ENCODE results near the gene GIMAP6. TPM values are rescaled to one million over a fixed set of nuclear protein-coding genes. Genes with fewer than 3 reads are reported as not detected.

GIMAP6 gene
- total and polyA plus RNA-seq, 2 of the 4 experiments (the other 2 are of a cell fraction): not detected

DNA sequence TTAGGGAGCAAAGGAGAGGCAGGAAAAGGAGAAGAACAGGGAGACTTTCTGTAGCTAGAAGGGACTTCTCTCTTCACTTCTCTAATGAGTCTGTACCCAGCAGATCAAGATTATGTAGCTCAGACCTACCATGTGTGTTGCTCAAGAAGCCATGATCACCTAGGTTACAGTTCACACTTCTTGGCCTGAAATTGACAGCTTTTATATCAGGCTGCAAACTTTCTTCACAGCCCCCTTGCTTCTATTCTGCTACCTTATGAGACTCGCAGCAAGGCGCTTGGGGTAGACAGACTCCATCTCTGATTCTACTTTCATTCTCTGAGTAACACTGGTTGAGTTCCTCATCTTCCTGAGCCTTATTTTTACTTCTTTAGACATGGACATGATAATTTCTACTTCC, 33.7 kb upstream of the GIMAP6 start:
- ATAC-seq (ENCODE audit: low read depth) (no peak), DNase-seq (no peak)
- dilution Hi-C loops (cut with HindIII; ENCODE audit: low sequenced_read_pairs, unreplicated experiment) (no loop called here), in situ Hi-C loops (cut with MboI; ENCODE audit: low sequenced_read_pairs) (no loop called here), intact Hi-C loops (cut with micrococcal nuclease) (no loop called here)
- TF ChIP-seq, protein P1, sequence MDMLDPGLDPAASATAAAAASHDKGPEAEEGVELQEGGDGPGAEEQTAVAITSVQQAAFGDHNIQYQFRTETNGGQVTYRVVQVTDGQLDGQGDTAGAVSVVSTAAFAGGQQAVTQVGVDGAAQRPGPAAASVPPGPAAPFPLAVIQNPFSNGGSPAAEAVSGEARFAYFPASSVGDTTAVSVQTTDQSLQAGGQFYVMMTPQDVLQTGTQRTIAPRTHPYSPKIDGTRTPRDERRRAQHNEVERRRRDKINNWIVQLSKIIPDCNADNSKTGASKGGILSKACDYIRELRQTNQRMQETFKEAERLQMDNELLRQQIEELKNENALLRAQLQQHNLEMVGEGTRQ (IDR thresholded peaks at IDR 0.05; ENCODE audit: low read depth, low read length): no peak
- TF ChIP-seq FOS (IDR thresholded peaks at IDR 0.05; ENCODE audit: low read depth, low read length) (no peak), RAD21 (IDR thresholded peaks at IDR 0.05; ENCODE audit: low read length) (no peak), RFX5 (IDR thresholded peaks at IDR 0.05; ENCODE audit: low read depth, low read length) (no peak), POLR2A (IDR thresholded peaks at IDR 0.05; ENCODE audit: low read depth, low read length) (no peak), MXI1 (IDR thresholded peaks at IDR 0.05; ENCODE audit: borderline replicate concordance, low read depth, low read length) (no peak), CHD1 (IDR thresholded peaks at IDR 0.05; ENCODE audit: low read depth, low read length) (no peak), CEBPB (IDR thresholded peaks at IDR 0.05; ENCODE audit: low read depth, low read length) (no peak), MAFK (IDR thresholded peaks at IDR 0.05; ENCODE audit: low read depth, low read length) (no peak), MAZ (IDR thresholded peaks at IDR 0.05; ENCODE audit: borderline replicate concordance, low read depth, low read length) (no peak), SMC3 (IDR thresholded peaks at IDR 0.05; ENCODE audit: low read depth, low read length) (no peak), RCOR1 (IDR thresholded peaks at IDR 0.05; ENCODE audit: insufficient replicate concordance, low read length) (no peak), NFE2L2 (IDR thresholded peaks at IDR 0.05; ENCODE audit: low read depth, low read length) (no peak), BHLHE40 (IDR thresholded peaks at IDR 0.05; ENCODE audit: low read depth, low read length) (no peak)
- TF ChIP-seq, protein P2, sequence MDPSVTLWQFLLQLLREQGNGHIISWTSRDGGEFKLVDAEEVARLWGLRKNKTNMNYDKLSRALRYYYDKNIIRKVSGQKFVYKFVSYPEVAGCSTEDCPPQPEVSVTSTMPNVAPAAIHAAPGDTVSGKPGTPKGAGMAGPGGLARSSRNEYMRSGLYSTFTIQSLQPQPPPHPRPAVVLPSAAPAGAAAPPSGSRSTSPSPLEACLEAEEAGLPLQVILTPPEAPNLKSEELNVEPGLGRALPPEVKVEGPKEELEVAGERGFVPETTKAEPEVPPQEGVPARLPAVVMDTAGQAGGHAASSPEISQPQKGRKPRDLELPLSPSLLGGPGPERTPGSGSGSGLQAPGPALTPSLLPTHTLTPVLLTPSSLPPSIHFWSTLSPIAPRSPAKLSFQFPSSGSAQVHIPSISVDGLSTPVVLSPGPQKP (IDR thresholded peaks at IDR 0.05; ENCODE audit: borderline replicate concordance, low read depth, low read length): no peak
- TF ChIP-seq, protein P3, sequence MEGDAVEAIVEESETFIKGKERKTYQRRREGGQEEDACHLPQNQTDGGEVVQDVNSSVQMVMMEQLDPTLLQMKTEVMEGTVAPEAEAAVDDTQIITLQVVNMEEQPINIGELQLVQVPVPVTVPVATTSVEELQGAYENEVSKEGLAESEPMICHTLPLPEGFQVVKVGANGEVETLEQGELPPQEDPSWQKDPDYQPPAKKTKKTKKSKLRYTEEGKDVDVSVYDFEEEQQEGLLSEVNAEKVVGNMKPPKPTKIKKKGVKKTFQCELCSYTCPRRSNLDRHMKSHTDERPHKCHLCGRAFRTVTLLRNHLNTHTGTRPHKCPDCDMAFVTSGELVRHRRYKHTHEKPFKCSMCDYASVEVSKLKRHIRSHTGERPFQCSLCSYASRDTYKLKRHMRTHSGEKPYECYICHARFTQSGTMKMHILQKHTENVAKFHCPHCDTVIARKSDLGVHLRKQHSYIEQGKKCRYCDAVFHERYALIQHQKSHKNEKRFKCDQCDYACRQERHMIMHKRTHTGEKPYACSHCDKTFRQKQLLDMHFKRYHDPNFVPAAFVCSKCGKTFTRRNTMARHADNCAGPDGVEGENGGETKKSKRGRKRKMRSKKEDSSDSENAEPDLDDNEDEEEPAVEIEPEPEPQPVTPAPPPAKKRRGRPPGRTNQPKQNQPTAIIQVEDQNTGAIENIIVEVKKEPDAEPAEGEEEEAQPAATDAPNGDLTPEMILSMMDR (conservative IDR thresholded peaks at IDR 0.05; ENCODE audit: low read depth, low read length): no peak
- no peaks in the 10 kb centered on the region for H3K27me3 ChIP-seq (ENCODE audit: control insufficient read depth, insufficient read depth, low read length)
- H3K9me1 ChIP-seq (ENCODE audit: insufficient read depth, low read length): no peaks in the 10 kb centered on the region
- H4K20me1 ChIP-seq (ENCODE audit: insufficient read depth, low read length): no peaks in the 10 kb centered on the region
- ChIA-PET CTCF (no interaction called here), POLR2A (ENCODE audit: unreplicated experiment) (no interaction called here)
- no peak overlapping the region for H3K4ac ChIP-seq (ENCODE audit: low read depth, low read length)
- H3K4me1 ChIP-seq (ENCODE audit: control insufficient read depth, insufficient read depth, low read length): no peaks in the 10 kb centered on the region
- H2BK120ac ChIP-seq (ENCODE audit: low read depth, low read length): no peak overlapping the region
- no peak overlapping the region for H2AK5ac ChIP-seq (ENCODE audit: low read depth, low read length)
- no peak overlapping the region for H3K9ac ChIP-seq (ENCODE audit: low read depth, low read length)
- no peak overlapping the region for H4K91ac ChIP-seq (ENCODE audit: insufficient read depth, low read depth, low read length)
- H3K56ac ChIP-seq (ENCODE audit: extremely low read depth, insufficient read depth, low read length): no peak overlapping the region
- H2AK9ac ChIP-seq (replicated peaks; ENCODE audit: low read depth, low read length, poor library complexity): no peak overlapping the region
- no TSS peak for BruUV-seq (replicated peaks)
- no peak overlapping the region for H2AFZ ChIP-seq (replicated peaks; ENCODE audit: low read length, poor library complexity)
- no peak overlapping the region for H2BK15ac ChIP-seq (ENCODE audit: low read depth, low read length)
- H3K27ac ChIP-seq (ENCODE audit: insufficient read depth, low read length): no peak overlapping the region
- no peak overlapping the region for H3K23ac ChIP-seq (ENCODE audit: low read depth, low read length)
- H3K79me1 ChIP-seq (ENCODE audit: low read depth in 1 of 2, low read length in 2 of 2): no peaks in the 10 kb centered on the region
- H2BK5ac ChIP-seq (ENCODE audit: low read depth, low read length, poor library complexity, severe bottlenecking): no peak overlapping the region
- no peak overlapping the region for H3K4me3 ChIP-seq (ENCODE audit: insufficient read depth, low read depth, low read length)
- H3K18ac ChIP-seq (ENCODE audit: low read depth, low read length): no peak overlapping the region
- no peak overlapping the region for H4K8ac ChIP-seq (ENCODE audit: low read depth in 2 of 2, low read length in 2 of 2)
- WGBS, 2 experiments (ENCODE audit: extremely low coverage in 2 of 2, insufficient read length in 1 of 2): no CpG with 5 or more reads among the region's 2 CpGs
- no peak overlapping the region for H2BK20ac ChIP-seq (ENCODE audit: low read depth, low read length)
- H3K4me2 ChIP-seq (ENCODE audit: low read depth, low read length): no peak overlapping the region
- peaks cover 13% of the 10 kb centered on the region for H3K9me3 ChIP-seq (ENCODE audit: control insufficient read depth, insufficient read depth, low read length)
- no peak overlapping the region for H4K5ac ChIP-seq (ENCODE audit: low read depth, low read length)
- no peaks in the 10 kb centered on the region for H3K36me3 ChIP-seq (ENCODE audit: control insufficient read depth, insufficient read depth, low read length)
- no peak overlapping the region for H3K14ac ChIP-seq (replicated peaks; ENCODE audit: low read depth, low read length)
